HG03571 (cell line): ENCODE results near the gene NANOS2.
A peak's percentile ranks its signal among the peaks of the same experiment; 100 is the strongest.

ENCODE experiments used
- ATAC-seq: cut with Tn5 transposase; IDR thresholded peaks from one replicate; pipeline ENCODE4 v1.9.1; 2021; ENCODE audit not compliant: unreplicated experiment

The NANOS2 gene

DNA sequence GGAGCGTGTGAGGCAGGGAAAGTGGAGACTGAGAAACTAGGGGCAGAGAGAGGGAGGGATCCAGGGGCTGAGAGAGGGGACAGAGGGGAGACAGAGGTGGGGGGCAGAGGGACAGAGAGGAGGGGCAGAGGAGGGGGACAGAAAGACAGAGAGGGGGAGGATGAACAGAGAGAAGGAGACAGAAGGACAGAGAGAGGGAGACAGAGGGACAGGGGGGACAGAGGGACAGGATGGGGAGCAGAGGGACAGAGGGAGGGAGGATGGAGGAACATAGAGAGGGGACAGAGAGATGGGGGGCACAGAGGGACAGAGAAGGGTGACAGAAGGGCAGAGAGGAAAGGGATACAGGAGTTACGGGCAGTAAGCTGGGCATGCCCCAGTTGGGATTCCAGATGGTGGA is 14.7 kb upstream of the NANOS2 start:
- no peak for ATAC-seq

DNA sequence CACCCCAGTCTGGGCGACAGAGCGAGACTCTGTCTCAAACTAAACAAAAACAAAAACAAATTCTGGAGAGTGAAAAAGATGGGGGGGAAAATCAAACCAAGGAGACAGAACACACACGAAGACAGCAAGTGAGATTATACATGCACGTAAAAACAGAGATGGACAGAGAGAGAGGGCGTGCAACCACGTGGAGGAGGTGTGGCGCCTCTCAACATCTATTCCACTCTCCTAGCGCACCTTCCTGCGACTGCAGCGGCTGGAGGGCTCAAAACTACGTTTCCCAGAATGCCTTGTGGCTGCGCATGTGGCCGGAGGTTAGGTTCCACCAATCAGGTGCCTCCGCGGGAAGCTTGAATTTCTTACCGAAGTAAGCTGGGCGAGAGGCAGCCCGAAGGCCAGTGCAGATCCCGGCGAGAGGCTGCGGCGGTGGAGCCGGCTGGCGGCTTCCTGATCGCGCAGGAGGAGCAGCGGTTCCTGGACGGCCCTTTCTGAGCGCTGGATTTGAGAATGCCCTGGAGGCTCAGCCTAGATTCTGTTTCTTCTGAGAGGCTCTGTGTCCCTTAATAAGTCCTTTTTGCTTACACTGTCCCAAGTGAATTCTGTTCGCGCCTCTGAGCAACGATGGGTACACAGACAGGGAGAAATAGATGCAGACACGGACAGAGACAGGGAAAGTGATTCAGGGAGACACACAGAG is 13.1 kb upstream of the NANOS2 start:
- ATAC-seq: no peak

DNA sequence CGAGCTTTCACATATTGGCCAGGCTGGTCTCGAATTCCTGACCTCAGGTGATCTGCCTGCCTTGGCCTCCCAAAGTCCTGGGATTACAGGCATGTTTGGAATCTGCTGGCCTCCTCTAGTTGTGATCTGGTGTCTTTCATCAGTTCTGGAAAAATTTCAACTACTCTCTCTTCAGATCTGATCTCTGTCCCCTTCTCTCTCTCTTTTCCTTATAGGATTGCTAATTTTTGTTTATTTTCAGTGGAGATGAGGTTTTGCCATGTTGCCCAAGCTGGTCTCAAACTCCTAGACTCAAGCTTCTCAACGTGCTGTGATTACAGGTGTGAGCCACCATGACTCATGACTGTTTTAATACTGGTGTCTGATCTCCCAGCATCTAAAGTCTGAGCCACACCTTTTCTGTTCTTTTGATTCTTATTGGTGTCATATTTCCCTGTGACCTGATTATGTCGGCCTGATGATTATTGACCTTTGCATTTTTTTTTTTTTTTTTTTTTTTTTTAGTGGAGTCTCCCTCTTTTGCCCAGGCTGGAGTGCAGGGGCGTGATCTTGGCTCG is 10.4 kb upstream of the NANOS2 start:
- no peak for ATAC-seq

GRCh38 chr19:45922281-45922680 is 7.7 kb upstream of the NANOS2 start:
- no peak for ATAC-seq

- no peak for ATAC-seq
Observed at GRCh38 chr19:45920458-45920857, 5.9 kb upstream of the NANOS2 start.

- ATAC-seq: no peak
Observed at GRCh38 chr19:45919678-45920077, 5.1 kb upstream of the NANOS2 start.

GRCh38 chr19:45918721-45919120 is 4.1 kb upstream of the NANOS2 start:
- ATAC-seq: no peak

- no peak for ATAC-seq
Observed at GRCh38 chr19:45917421-45918091, 3.0 kb upstream of the NANOS2 start.

DNA sequence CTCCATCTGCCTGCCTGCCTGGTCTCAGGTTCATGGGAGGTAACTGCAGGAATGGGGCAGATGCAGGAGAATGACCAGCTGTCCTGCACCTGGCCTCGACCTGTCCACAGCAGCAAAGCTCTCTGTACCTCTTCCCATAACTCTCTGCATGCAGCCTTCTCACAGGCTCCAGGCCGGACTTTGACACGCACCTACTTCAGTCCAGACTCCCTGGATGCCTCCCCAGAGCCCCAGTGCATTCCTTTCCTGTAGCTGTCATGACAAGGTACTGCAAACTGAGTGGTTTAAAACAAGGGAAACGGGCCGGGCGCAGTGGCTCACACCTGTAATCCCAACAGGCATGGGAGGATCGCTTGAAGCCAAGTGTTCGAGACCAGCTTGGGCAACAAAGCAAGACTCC is 3.3 kb downstream of the NANOS2 start:
- no peak for ATAC-seq

DNA sequence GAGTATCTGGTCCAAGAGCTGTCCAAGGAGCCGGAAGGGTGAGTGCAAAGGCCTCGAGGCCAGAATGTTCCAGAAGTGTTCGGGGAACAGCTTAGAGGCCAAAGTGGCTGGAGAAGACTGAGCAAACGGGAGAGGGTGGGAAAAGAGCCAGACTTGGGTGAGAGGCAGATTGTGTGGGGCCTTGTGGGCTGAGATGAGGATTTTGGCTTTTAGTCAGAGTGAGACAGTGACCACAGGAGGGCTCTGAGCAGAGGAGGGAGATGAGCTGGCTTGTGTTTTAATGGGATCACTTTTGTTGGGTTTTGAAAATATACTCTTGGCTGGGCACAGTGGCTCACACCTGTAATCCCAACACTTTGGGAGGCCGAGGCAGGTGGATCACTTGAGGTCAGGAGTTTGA is 5.6 kb downstream of the NANOS2 start:
- ATAC-seq: no peak

GRCh38 chr19:45906221-45906620 is 8.4 kb downstream of the NANOS2 start:
- no peak for ATAC-seq

GRCh38 chr19:45905011-45905410 is 9.6 kb downstream of the NANOS2 start:
- no peak for ATAC-seq

DNA sequence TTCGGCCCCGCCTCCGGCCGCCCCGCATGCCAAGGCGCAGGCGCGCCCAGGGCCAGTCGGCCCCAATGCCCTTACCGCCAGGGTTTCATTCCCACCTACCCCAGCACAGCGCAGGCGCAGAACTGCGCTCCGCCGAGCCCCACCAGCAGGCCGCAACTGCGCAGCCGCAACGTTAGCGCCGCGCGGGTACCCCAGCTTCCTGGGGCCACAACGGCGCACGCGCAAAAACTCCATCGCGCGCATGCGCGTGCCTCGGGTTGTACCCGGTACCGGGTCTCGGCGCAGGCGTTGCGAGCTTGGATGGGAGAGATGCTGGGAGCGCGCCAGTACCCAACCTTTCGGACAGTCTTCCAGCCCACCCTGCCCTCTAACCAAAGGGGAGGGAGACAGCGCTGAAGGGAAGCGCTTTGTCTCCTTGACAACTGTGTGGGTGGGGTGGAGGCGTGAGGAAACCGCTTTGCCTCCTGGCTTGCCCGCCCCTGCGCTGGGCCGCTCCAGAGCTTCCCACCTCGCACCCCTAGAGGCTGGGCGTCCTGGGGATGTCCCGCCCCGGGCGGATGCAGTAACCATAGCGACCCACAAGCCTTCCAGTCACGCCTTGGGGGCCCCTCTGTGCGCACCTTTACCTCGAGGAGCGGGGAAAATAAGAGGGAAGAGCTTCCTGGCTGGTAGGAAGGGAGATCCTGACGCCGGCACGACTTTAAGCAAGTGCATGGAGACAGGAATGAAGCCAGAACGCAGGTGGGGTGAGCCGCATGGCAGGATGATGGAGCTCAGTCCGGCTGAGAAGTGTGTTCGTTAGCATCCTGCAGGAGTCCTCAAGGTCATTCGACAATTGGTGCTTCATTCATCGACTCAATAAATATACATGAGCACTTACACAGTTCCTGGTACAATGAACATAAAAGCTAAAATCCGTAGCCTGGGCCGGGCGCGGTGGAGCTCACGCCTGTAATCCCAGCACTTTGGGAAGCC is 11.6 kb downstream of the NANOS2 start:
- ATAC-seq: peak; percentile 82

GRCh38 chr19:45901912-45902650 is 12.5 kb downstream of the NANOS2 start, which contains the start of gene MYPOP:
Gene MYPOP (minus strand): TSS chr19:45902613. CDS start chr19:45901773, 840 bp downstream.
- no peak for ATAC-seq

DNA sequence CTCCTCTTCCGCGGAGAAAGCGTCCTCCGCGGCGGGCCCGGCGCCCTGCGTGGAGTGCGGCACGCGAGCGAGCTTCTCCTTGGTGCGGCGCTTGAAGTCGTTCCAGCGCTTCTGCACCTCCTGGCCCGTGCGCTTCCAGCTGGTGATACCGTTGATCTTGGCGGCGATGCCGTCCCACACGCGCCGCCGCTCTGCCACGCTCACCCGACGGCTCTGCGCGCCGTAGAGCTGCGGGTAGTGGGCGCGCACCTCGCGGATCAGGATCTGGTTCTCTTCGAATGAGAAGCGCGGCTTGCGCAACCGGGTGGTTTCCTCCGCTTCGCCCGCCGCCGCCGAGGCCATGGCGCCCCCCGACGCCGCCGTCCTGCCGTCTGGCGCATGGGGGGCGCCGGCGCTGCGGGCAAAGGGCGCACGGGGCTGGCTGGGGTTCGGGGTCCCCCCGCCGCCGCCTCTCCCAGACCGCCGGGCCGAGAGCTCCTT is 13.1 kb downstream of the NANOS2 start:
- ATAC-seq: no peak

GRCh38 chr19:45900738-45901431 is 13.7 kb downstream of the NANOS2 start:
- no peak for ATAC-seq

DNA sequence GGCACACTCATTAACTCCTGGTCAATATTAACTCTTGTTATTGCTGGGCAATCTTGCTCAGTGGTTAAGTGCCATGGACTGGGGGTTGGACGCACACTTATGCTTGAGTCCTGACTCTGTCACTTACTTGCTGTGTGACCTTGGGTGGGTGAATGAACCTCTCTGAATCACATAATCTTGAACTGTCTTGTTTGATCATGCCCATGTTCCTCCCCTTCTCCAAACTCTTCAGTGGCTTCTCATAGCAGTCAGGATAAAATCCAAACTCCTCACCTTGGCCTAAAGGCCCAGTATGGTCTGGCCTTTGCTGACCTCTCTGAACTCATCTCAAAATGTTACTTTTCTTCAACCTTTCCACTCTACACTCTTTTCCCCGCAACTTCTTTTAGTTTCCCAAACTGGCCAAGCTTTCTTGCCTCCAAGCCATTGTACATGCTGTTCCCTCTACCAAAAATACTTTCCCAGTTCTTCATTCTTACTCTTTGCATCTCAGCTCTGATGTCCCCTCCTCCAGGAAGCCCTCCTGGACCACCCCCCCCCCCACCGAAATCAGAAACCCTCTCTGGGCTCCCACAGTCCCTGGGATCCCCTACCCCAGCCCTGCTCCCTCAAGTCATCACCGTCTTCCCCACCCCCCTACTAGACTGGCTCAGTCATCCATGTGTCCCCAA is 14.5 kb downstream of the NANOS2 start:
- no peak for ATAC-seq

- ATAC-seq: no peak
Observed at GRCh38 chr19:45899253-45899652, 15.3 kb downstream of the NANOS2 start.

DNA sequence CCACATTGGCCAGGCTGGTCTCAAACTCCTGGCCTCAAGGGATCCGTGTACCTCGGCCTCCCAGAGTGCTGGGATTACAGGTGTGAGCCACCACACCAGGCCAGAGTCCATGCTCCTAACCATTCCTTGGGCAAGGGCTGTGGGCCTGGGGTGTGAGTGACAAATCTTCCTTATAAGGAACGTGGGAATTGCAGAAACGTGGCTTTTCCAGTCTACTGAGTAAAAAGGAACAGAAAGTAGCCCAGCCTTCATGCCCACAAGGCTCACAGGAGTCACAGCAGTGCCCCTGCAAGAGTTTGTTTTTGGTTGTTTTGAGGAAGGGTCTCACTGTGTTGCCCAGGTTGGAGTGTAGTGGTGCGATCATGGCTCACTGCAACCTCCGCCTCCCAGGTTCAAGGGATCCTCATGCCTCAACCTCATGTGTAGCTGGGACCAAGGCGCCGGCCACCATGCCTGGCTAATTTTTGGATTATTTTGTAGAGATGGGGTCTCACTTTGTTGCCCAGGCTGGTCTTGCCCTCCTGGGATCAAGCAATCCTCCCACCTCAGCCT is 17.2 kb downstream of the NANOS2 start:
- no peak for ATAC-seq
